WI38 (cell line): ENCODE data around the gene PPP2R3C.
"Not testable (repeated sequence)": the region's sequence is repeated elsewhere in the genome, so short reads cannot be mapped to it uniquely, and the experiment has no call there.

ENCODE experiments used
- H3K4me3 ChIP-seq: 2 replicates; pipeline ENCODE4 v1.5.1; 2011; ENCODE audit warnings: low read depth, mild to moderate bottlenecking, control low read depth, low read length
- TF ChIP-seq, protein P1 (sequence below): IDR thresholded peaks from 2 replicates; pipeline ENCODE4 v1.5.1; 2012; ENCODE audit warnings: low read depth, mild to moderate bottlenecking, control low read depth, low read length

The PPP2R3C gene

DNA sequence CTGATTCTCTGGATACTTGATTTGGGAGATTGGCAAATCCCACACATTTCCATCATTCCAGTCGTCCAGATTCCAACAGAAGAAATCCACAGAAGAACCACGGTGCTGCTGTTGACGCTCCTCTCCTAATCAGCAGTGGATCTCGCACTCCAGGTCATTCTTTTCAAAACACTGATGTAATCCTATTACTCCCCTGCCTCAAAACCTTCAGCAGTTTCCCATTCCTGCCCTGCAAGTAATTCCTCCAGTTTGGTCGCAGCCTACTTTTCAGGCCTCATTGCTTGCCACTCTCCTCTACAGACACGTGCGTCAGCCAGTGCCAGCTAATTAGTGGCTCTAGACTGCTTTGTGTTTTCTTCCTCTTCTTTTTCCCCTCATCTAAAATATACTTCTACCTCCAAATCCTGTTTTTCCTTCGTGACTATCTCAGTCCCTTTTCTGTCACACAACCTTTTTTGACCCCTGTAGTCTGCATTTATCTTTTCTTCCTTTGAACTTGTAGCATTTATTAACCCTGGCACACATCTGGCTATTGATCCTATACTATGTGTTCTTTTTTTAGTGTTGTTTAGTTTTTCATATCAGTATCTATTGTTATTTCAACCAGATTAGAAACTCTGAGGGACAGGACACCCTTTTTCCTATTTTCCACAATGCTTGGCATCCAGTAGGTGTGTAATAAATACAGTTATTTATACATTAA lies 37.3 kb upstream of the PPP2R3C start:
- no peak overlapping the region for H3K4me3 ChIP-seq
- TF ChIP-seq, protein P1, sequence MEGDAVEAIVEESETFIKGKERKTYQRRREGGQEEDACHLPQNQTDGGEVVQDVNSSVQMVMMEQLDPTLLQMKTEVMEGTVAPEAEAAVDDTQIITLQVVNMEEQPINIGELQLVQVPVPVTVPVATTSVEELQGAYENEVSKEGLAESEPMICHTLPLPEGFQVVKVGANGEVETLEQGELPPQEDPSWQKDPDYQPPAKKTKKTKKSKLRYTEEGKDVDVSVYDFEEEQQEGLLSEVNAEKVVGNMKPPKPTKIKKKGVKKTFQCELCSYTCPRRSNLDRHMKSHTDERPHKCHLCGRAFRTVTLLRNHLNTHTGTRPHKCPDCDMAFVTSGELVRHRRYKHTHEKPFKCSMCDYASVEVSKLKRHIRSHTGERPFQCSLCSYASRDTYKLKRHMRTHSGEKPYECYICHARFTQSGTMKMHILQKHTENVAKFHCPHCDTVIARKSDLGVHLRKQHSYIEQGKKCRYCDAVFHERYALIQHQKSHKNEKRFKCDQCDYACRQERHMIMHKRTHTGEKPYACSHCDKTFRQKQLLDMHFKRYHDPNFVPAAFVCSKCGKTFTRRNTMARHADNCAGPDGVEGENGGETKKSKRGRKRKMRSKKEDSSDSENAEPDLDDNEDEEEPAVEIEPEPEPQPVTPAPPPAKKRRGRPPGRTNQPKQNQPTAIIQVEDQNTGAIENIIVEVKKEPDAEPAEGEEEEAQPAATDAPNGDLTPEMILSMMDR, result no peak

DNA sequence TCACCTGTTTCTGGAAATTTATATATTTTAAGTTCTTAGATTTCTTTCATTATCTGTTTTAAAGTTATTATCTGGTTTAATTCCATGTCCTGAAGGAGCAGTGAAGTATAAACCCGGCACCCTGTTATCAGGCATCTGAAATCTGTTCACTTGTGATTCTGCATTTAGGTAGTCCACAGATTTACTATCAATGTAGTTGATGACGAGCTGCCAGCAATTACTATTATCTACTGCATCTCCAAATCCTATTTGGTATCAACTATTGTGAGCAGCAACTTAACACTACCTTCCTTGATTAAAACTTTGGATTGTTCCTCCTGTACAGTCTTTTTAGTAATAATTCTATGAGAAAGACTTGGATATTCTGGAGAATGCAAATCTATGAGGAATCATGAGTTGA lies 36.7 kb upstream of the PPP2R3C start:
- no peak overlapping the region for H3K4me3 ChIP-seq
- TF ChIP-seq, protein P1, result no peak

DNA sequence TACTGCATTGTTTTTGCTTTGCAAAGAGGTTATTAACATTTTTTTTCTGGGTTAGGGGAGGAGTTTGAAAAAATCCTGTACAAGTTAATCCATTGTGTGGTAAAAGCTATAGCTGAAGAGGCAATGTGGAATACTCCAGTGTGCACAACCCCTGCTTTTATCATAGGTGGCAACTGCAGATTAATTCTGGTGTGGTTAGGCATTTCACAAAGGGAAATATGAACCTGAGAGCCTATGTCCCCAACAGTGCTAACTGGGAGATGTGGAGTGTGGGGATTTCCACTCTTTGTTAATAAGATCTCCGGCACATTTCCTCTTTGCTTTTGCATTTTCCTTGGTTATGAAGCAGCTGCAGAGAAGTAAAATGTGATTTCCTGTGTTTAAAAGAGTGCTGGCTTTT lies 34.2 kb upstream of the PPP2R3C start:
- no peak overlapping the region for H3K4me3 ChIP-seq

DNA sequence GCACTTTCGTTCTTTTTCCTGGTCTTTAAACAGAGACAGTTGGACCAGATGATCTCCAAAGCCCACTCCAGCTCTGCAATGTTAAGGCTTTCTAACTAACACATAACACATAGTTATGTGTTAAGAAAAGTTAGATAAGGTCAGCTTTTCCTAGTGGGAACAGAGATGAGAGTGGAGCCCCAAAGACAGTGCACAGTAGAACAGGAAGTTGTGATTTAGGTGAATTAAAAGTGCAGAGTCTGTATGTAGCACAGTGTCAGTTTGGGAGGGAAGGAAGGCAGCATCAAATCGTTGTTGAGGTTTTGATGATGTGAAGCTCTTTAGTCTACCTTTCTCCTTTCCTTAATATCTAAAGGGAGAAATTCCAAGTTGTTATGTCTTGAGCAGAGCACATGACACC lies 32.2 kb upstream of the PPP2R3C start:
- TF ChIP-seq, protein P1, result no peak
- H3K4me3 ChIP-seq, result no peak overlapping the region

More for the DNA sequence above, 34.2 kb upstream of the PPP2R3C start:
- TF ChIP-seq, protein P1, result no peak

DNA sequence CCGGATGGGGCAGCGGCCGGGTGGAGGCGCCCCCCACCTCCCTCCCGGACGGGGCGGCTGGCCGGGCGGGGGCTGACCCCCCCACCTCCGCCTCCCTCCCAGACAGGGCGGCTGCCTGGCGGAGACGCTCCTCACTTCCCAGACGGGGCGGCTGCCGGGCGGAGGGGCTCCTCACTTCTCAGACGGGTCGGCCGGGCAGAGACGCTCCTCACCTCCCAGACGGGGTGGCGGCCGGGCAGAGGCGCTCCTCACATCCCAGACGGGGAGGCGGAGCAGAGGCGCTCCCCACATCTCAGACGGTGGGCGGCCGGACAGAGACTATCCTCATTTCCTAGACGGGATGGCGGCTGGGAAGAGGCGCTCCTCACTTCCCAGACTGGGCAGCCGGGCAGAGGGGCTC lies 30.7 kb upstream of the PPP2R3C start:
- H3K4me3 ChIP-seq, result not testable (repeated sequence)

DNA sequence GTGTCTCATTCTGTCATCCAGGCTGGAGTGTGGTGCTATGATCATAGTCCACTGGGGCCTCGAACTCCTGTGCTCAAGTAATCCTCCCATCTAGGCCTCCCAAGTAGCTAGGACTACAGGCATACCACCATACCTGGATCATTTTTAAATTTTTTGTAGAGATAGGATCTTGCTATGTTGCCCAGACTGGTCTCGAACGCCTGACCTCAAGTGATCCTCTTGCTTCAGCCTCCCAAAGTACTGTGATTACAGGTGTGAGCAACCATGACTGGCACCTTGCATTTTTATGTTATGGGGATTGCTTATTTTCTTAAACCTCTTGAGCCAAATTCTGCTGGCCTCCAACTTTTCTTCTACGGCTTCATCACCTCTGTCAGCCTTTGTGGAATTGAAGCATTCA lies 27.4 kb upstream of the PPP2R3C start:
- H3K4me3 ChIP-seq, result no peak overlapping the region
- TF ChIP-seq, protein P1, result no peak

DNA sequence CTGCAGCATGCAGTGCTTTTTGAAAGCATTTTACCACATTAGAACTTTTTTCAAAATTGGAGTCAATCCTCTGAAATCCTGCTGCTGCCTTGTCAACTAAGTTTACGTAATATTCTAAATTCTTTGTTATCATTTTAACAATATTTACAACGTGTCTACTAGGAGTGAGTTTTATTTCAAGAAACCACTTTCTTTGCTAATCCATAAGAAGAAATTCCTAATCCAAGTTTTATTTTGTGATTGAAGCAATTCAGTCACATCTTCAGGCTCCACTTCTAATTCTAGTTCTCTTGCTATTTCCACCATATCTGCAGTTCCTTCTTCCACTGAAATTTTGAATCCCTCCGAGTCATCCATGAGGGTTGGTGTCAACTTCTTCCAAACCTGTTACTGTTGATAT lies 25.9 kb upstream of the PPP2R3C start:
- TF ChIP-seq, protein P1, result no peak
- H3K4me3 ChIP-seq, result no peak overlapping the region

DNA sequence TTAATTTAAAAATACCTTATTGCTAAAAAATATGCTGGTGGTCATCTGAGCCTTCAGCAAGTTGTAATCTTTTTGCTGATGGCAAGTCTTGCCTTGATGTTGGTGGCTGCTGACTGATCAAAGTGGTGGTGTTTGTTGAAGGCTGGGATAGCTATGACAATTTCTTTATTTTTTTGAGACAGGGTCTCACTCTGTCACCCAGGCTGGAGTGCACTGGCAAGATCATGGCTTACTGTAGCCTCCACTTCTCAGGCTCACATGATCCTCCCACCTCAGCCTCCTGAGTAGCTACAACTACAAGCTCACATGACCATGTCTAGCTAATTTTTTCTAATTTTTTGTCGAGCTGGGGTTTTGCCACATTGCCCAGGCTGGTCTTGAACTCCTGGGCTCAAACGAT lies 25.4 kb upstream of the PPP2R3C start:
- no peak overlapping the region for H3K4me3 ChIP-seq
- TF ChIP-seq, protein P1, result no peak
